ENCODE measurements around the gene HSPG2. TPM values are rescaled to one million over a fixed set of nuclear protein-coding genes. Genes with fewer than 3 reads are reported as not detected.

The HSPG2 gene
- total and polyA plus RNA-seq, 11 donors: 164 to 608 (median 304) TPM

- Histone ChIP-seq H3K36me3 (peaks cover 8 to 100% (median 99%) of the 10 kb centered on the region in 9 donors), H3K27me3 (no peaks in the 10 kb centered on the region), H3K4me3 (no peak overlapping the region), H3K9me3 (peaks cover 0 to 4% (median 0%) of the 10 kb centered on the region in 12 donors), H3K4me1 (no peaks in the 10 kb centered on the region), H3K27ac (no peak overlapping the region)
- intact Hi-C loops (cut with DNase I): no loop called here
- WGBS, 4 donors: 96 to 99% (median 97%) methylated on average over 10 of the region's 10 CpGs
- ATAC-seq (no peak), DNase-seq (no peak)
- no peak for TF ChIP-seq POLR2A (IDR thresholded peaks at IDR 0.05)
- TF ChIP-seq CTCF (IDR thresholded peaks at IDR 0.05): no peak
These were observed 99.6 kb downstream of the HSPG2 start for GRCh38 chr1:21837476-21837875.

- no peak for ATAC-seq
- WGBS, 4 donors: 90 to 97% (median 95%) methylated on average over 6 to 13 of the region's 13 CpGs
These were observed 100.4 kb downstream of the HSPG2 start for GRCh38 chr1:21836729-21837128.

GRCh38 chr1:21836010-21836409 is 101.1 kb downstream of the HSPG2 start:
- intact Hi-C loops (cut with DNase I): no loop called here
- H3K36me3 ChIP-seq: peaks cover 7 to 100% (median 99%) of the 10 kb centered on the region in 9 donors
- peak in 1 of 5 donors; percentile 5 for DNase-seq
- no peaks in the 10 kb centered on the region for H3K4me1 ChIP-seq
- peaks cover 0 to 4% (median 0%) of the 10 kb centered on the region in 12 donors for H3K9me3 ChIP-seq
- no peak overlapping the region for H3K4me3 ChIP-seq
- 95 to 97% (median 95%) methylated on average over 4 of the region's 4 CpGs for WGBS, 4 donors
- ATAC-seq: no peak
- TF ChIP-seq POLR2A (IDR thresholded peaks at IDR 0.05) (no peak), CTCF (IDR thresholded peaks at IDR 0.05) (no peak)
- no peak overlapping the region for H3K27ac ChIP-seq
- H3K27me3 ChIP-seq: no peaks in the 10 kb centered on the region

More at GRCh38 chr1:21836729-21837128, 100.4 kb downstream of the HSPG2 start:
- no peak overlapping the region for H3K27ac ChIP-seq
- DNase-seq: peak in 1 of 5 donors; percentile 51
- no peaks in the 10 kb centered on the region for H3K27me3 ChIP-seq
- H3K4me1 ChIP-seq: no peaks in the 10 kb centered on the region
- peaks cover 8 to 100% (median 99%) of the 10 kb centered on the region in 9 donors for H3K36me3 ChIP-seq
- no peak overlapping the region for H3K4me3 ChIP-seq
- intact Hi-C loops (cut with DNase I): no loop called here
- TF ChIP-seq POLR2A (IDR thresholded peaks at IDR 0.05) (no peak), CTCF (IDR thresholded peaks at IDR 0.05) (no peak)
- peaks cover 0 to 4% (median 0%) of the 10 kb centered on the region in 12 donors for H3K9me3 ChIP-seq

GRCh38 chr1:21834666-21835065 is 102.4 kb downstream of the HSPG2 start:
- Histone ChIP-seq H3K9me3 (peaks cover 0 to 4% (median 0%) of the 10 kb centered on the region in 12 donors), H3K4me3 (no peak overlapping the region), H3K27me3 (no peaks in the 10 kb centered on the region), H3K36me3 (peaks cover 7 to 100% (median 97%) of the 10 kb centered on the region in 9 donors), H3K4me1 (no peaks in the 10 kb centered on the region), H3K27ac (no peak overlapping the region)
- TF ChIP-seq CTCF (IDR thresholded peaks at IDR 0.05): no peak
- no peak for TF ChIP-seq POLR2A (IDR thresholded peaks at IDR 0.05)
- ATAC-seq: no peak
- 93 to 100% (median 96%) methylated on average over 5 to 16 of the region's 16 CpGs for WGBS, 4 donors
- intact Hi-C loops (cut with DNase I): no loop called here
- peak in 2 of 5 donors; percentile 20 to 57 for DNase-seq
